SK-N-MC (cell line): ENCODE data around the gene FBXL16.

Source experiments
- DNase-seq: peaks from one replicate; pipeline ENCODE4 v3.0.0-alpha.2; 2011; ENCODE audit warnings: low read depth, low spot score
- H3K27ac ChIP-seq: fragments of 200-600 bp; sonication (generic); 2 replicates; pipeline ENCODE4 v1.5.1; 2016; ENCODE audit warnings: mixed run types
- H3K36me3 ChIP-seq: fragments of 200-600 bp; sonication (generic); 2 replicates; pipeline ENCODE4 v1.6.1; 2017; ENCODE audit warnings: antibody characterized with exemption, low read length, mixed read lengths; ENCODE audit not compliant: insufficient read depth
- H3K4me3 ChIP-seq: fragments of 200-600 bp; sonication (generic); 2 replicates; pipeline ENCODE4 v1.5.1; 2016
- H3K9ac ChIP-seq: fragments of 200-600 bp; sonication (generic); 2 replicates; pipeline ENCODE4 v1.8.0; 2017; ENCODE audit warnings: mixed run types, mixed read lengths; ENCODE audit not compliant: insufficient read length
- H3K9me3 ChIP-seq: fragments of 200-600 bp; sonication (generic); 2 replicates; pipeline ENCODE4 v1.6.1; 2017; ENCODE audit warnings: low read depth, mild to moderate bottlenecking, antibody characterized with exemption, low read length, moderate library complexity, mixed read lengths
- EZH2 ChIP-seq: fragments of 200-600 bp; sonication (generic); IDR thresholded peaks from one replicate; pipeline ENCODE4 v1.6.1; 2017; ENCODE audit warnings: antibody characterized with exemption
- FOXP2 ChIP-seq: optimal IDR thresholded peaks from 2 replicates; pipeline ENCODE3; 2011; ENCODE audit warnings: mild to moderate bottlenecking, moderate library complexity; ENCODE audit not compliant: insufficient read depth; ENCODE audit errors: extremely low read length, control extremely low read depth
- POLR2AphosphoS5 ChIP-seq: IDR thresholded peaks from 2 replicates; pipeline ENCODE4 v1.6.1; 2012; ENCODE audit warnings: mild to moderate bottlenecking, low read depth, low read length, borderline replicate concordance

Gene FBXL16

DNA sequence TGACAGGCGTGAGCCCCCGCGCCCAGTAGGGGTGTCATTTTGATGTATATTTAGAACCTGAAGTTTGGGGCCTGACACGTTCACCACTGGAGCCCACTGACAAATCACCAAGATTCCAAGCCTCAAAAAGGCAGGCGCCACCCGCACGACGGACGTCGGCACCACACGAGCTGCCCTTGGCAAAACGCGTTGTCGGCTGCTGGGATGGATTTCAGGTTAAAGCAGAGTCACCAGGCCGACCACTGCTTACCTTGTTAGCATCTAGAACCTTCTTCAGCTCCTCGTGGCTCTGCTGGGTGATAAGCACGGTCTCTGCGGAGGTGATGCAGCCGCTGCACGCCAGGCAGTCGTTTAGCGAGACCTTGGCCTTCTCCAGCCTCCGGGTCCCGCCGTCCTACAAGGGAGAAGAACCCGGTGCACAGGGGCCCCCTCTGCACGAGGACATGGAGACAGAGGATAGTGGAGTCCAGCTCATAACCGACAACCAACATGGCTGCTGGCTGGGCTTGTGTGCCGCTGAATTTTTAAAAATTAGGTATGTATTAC lies 31.4 kb upstream of the FBXL16 start:
- H3K36me3 ChIP-seq: no peaks in the 10 kb centered on the region; the same call in 1 of the 2 replicates
- H3K9ac ChIP-seq: no peak overlapping the region
- no peaks in the 10 kb centered on the region for H3K9me3 ChIP-seq
- H3K27ac ChIP-seq: no peak overlapping the region
- TF ChIP-seq POLR2AphosphoS5: no peak
- TF ChIP-seq FOXP2: no peak
- no peak for TF ChIP-seq EZH2
- H3K4me3 ChIP-seq: no peak overlapping the region
- DNase-seq: no peak

DNA sequence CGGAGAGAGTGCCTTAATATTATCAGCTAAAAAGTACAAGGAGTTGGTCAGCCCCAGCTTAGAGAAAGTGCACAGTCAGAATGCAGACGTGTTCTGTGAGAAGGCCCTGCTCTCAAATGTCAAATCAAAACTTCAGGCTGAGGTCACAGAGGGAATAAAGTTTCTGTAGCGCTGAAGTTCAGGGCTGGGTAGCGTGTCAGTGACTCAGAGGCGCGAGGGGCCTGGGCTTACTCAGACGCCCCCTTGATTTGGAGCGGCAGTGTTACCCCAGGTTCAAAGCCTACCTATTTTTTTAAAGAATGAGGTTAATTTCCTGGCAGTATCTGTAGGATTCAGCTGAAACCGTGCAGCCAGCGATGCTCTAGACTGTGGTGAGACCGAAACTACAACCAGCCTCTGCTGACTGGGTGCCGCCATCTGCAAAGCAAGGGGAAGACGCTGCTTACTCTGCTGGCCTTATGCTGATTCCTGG lies 30.4 kb upstream of the FBXL16 start:
- no peak overlapping the region for H3K27ac ChIP-seq
- TF ChIP-seq FOXP2 (no peak), POLR2AphosphoS5 (no peak), EZH2 (no peak)
- H3K4me3 ChIP-seq: no peak overlapping the region
- H3K36me3 ChIP-seq: no peaks in the 10 kb centered on the region; the same call in 1 of the 2 replicates
- DNase-seq: no peak
- H3K9ac ChIP-seq: no peak overlapping the region
- H3K9me3 ChIP-seq: no peaks in the 10 kb centered on the region

DNA sequence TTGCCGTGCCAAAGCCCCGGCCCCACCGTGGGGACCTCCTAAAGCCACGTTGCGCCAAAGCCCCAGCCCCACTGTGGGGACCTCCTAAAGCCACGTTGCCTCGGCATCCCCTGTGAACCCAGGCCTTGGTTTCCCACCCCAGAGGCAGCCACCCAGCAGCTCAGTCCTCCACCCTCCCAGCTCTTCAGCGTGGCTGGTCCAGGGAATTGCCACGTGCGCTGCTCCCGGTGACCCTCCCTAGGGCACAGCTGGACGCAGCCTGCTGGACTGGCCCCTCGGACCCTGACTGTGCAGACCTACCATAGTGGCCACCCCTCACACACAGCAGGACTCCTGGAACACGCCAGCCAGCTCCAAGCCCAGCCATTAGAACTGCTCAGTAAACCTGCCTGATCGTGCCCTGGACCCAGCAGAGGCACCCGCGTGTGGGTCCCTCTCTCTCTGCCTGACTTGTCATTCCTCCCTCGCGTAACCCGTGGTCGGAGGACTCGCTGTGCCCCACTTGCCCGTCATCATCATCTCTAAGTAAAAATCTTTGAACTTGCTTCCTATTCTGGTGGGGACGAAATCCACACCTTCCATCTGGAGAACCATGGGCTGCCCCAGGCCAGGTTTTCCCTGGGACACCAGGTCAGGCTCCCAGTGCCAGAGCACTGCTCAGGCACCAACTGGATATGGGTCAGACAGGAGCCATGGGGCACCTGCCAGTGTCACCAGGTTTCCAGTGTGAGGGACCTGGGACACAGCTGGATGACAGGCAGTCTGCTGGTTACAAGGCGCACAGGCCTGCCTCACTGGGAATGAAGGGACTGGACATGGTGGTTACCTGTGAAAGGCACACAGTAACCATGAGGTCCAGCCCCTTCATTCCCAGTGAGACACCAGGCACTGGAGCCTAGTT lies 29.6 kb upstream of the FBXL16 start:
- Histone ChIP-seq H3K27ac (no peak overlapping the region), H3K36me3 (no peaks in the 10 kb centered on the region; the same call in 1 of the 2 replicates), H3K9ac (no peak overlapping the region), H3K4me3 (no peak overlapping the region), H3K9me3 (no peaks in the 10 kb centered on the region)
- TF ChIP-seq POLR2AphosphoS5 (no peak), EZH2 (no peak), FOXP2 (no peak)
- no peak for DNase-seq

DNA sequence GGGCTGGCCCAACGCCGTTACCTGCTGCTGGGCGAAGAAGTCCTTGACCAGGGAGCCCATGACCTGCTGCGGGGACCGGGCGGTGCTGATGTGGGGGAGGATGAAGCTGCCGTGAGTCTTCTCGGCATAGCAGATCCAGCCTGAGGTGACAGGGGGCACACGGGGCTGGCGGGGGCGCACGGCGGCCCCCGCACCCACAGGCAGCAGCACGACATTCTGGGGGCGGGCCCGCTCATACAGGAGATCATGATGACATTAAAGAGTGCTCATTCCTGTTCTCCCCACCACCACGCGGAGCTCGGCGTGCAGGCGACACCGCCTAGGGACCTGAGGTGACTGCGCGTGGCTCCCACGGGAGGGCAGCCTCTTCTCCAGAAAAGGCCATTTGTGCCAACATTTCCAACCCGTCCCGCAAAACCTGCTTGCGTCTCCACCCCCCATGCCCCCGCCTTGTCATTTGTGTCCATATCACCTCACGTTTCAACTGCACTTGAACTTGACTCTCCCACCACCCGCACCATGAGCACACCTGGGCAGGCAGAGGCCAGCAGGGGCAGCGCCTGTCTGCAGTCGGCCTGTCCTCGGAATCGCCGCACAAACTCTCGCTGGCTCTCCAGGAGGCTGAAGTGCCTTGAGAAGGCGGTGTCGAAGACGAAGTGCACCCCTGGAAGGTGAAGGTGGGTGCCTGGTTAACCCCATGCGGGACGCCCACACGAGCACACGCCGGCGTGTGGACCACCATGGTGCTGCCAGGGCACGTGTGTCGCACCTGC lies 28.8 kb upstream of the FBXL16 start:
- Histone ChIP-seq H3K36me3 (no peaks in the 10 kb centered on the region; the same call in 1 of the 2 replicates), H3K9ac (no peak overlapping the region), H3K9me3 (no peaks in the 10 kb centered on the region), H3K27ac (no peak overlapping the region), H3K4me3 (no peak overlapping the region)
- TF ChIP-seq FOXP2 (no peak), POLR2AphosphoS5 (no peak), EZH2 (no peak)
- DNase-seq: no peak

DNA sequence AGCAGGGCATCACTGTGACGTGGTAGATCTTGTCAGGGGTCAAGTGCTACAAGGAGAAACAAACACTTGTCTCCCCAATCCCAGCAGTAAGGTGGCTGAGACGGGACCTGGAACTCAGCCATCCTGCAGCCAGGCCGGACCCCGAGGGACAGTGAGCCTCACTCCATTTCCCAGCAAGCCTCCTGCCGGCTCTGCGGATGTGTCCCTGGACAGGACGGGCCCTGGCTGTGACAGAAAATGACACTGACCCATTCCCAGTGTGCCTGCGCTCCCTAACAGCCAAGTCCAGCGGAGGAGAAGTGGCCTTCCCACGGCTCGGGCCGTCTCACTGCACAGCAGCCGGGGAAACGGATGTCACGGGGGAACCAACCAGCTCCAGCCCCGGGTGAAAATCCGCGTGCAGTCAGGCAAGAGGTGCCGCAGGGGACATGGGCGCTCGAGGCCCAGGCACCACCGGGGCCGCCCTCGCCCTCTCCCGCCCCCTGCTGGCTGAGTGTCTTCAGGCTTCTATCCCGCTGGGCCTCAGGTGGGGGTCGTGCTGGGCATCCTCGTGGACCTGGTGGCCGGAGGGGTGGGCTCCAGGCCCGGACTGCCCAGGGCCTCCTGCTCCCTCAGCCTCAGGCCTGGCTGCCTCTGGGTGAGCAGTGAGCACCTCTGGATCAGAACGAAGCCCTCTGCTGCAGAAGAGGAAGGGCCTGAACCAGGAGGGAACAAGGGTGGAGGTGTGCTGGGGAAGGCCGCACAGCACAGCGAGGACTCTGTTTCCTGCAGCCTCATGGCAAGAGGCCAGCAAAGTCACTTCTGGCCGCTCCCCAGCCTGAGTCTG lies 28.0 kb upstream of the FBXL16 start:
- Histone ChIP-seq H3K27ac (no peak overlapping the region), H3K9ac (no peak overlapping the region), H3K9me3 (no peaks in the 10 kb centered on the region), H3K4me3 (no peak overlapping the region), H3K36me3 (no peaks in the 10 kb centered on the region; the same call in 1 of the 2 replicates)
- no peak for TF ChIP-seq FOXP2
- TF ChIP-seq POLR2AphosphoS5: no peak
- no peak for TF ChIP-seq EZH2
- no peak for DNase-seq

DNA sequence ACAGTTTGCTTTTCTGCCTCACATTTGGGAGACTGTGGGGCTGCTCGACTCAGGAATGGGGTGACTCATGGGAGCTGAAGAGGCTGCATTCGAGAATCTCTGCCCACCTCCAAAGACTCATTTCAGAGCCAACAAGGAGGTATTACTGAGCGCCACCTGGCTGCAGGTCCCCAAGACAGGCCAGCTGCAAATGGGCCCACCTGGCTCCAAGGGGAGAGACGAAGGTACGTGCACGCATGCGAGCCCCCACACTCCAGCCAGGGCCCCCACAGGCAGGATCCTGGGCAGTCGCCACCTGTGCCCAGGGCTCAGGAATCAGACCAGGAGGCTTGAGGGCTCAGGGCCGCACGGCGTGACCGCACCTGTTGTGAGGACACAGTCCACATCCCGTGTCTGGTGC lies 27.3 kb upstream of the FBXL16 start:
- Histone ChIP-seq H3K4me3 (no peak overlapping the region), H3K36me3 (no peaks in the 10 kb centered on the region; the same call in 1 of the 2 replicates)
- DNase-seq: no peak

DNA sequence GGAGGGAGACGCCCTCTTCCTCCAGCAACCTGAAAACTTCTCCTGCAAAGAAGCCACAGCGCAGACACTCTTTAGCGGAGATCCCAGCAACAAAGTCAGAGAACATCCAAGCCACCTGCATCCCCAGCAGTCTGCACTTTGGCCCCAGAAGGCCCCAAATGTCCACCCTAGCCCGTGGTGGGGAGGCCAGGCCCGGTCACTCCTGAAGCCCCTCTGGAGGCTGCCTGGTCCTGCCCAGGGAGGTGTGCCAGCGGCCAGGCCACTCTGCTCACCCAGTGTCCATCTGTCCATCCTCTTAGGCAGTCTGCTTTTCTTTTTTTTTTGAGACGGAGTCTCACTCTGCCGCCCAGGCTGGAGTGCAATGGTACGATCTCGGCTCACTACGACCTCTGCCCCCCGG lies 26.7 kb upstream of the FBXL16 start:
- no peak overlapping the region for H3K27ac ChIP-seq
- no peak overlapping the region for H3K4me3 ChIP-seq
- H3K9me3 ChIP-seq: no peaks in the 10 kb centered on the region
- TF ChIP-seq POLR2AphosphoS5: no peak
- TF ChIP-seq EZH2: no peak
- TF ChIP-seq FOXP2: no peak
- H3K9ac ChIP-seq: no peak overlapping the region
- no peak for DNase-seq
- H3K36me3 ChIP-seq: no peaks in the 10 kb centered on the region; the same call in 1 of the 2 replicates

More for the DNA sequence above, 27.3 kb upstream of the FBXL16 start:
- H3K9me3 ChIP-seq: no peaks in the 10 kb centered on the region
- no peak overlapping the region for H3K9ac ChIP-seq
- H3K27ac ChIP-seq: no peak overlapping the region
- TF ChIP-seq EZH2 (no peak), POLR2AphosphoS5 (no peak), FOXP2 (no peak)
